Measurements from ENCODE around the gene ATXN2L. TPM values are rescaled to one million over a fixed set of nuclear protein-coding genes. Genes with fewer than 3 reads are reported as not detected.
"Not testable (repeated sequence)": the region's sequence is repeated elsewhere in the genome, so short reads cannot be mapped to it uniquely, and the experiment has no call there.

ATXN2L gene
- 100 to 1,000 TPM; 456 to 594 TPM for total RNA-seq

DNA sequence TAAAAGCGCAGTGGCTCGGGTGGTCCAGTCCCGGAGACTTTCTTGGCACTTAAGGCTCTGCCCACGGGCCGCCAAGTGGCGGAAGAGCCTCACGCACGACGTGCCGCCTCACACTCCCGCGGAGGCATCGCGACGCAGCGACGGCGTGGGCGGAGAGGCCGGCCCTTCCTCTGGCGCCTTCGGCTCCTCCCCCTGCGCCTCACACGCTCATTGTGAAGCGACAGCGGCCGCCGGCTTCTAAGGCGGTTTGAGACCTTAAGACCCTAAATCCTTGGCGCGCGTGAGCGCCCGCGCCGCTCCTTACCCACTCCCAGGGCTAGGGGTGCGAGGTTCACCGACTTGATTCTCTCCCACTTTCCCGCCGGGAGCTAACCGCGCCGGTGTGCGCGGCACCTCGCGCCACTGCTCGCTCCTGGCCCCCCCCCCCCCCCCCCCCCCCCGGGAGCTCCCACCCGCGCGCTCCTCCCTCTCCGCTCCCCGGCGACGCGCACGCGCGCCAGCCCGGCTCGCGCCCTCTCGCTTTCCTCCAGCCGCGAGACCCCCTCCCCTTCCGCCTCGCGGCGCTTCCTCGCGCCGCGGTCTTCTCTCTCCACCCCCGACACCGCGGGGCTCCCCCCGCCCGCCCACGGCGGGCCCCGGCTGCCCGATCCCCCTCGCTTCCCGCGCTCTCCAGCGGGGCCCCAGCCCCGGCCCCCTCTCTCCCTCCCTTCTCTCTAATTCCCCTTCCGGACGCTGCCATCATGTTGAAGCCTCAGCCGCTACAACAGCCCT, at the start of gene ATXN2L:
TSS of gene ATXN2L (plus strand) at position 480 of the 771 bp plus-strand sequence. CDS start at position 741, 261 bp downstream.
- peak; percentile 58 to 68 for ATAC-seq (replicated peaks in 1 of 2)
- peaks cover 55% of the 10 kb centered on the region for H3K4me1 Mint-ChIP-seq (ENCODE audit: low read depth)
- H3K27ac Mint-ChIP-seq: peak within 1 kb of the TSS; percentile 98
- DNase-seq: peak; percentile 97 to 98
- no peaks in the 10 kb centered on the region for H3K9me3 Mint-ChIP-seq
- no peaks in the 10 kb centered on the region for H3K27me3 Mint-ChIP-seq (ENCODE audit: low read depth)
- H3K36me3 Mint-ChIP-seq (ENCODE audit: insufficient read depth in 2 of 2): peaks cover 22 to 40% of the 10 kb centered on the region in 2 donors
- H3K4me3 Mint-ChIP-seq: peak within 1 kb of the TSS; percentile 94

DNA sequence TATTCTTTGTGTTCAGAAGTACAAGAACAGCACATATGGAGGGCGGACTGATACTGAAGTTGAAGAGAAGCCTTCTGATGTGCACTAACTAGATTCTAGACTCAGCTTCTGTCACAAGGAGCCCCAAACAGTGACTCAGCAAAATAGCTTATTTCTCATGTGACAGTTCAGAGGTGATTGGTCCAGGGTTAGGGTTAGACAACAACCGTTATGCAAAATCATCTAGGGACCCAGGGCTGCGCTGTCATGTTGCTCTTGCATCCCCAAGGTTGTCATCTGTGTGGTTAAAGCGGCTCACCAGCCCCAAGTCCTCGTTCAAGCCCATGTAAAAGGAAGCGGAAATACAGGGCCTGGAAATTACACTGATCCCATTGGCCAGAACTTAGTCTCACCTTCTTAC, 41.1 kb upstream of the ATXN2L start:
- ATAC-seq (replicated peaks in 1 of 2); H3K4me3 Mint-ChIP-seq; H3K27ac Mint-ChIP-seq: not testable (repeated sequence)

DNA sequence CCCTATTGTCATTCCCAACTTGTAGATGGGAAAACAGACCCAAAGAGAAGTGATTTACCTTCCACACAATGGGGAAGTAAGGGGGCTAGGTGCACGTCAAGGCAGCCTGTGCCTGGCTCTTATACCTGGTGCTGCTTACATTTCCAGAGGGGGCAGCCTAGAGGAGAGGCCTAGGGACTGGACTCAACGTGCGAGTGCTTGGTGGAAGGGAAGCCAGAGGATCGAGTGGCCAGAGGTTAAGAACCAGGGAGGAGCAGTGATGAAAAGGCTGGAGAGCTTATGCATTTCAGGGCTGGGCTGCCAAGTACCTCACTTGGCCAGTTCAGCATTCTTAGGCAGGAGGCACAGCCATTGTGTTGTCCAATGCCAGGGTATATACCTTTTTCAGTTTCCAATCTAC, 40.4 kb upstream of the ATXN2L start:
- ATAC-seq (replicated peaks in 1 of 2); H3K27ac Mint-ChIP-seq: not testable (repeated sequence)

More for the DNA sequence above, 41.1 kb upstream of the ATXN2L start:
- H3K9me3 Mint-ChIP-seq; H3K36me3 Mint-ChIP-seq (ENCODE audit: insufficient read depth in 2 of 2); H3K4me1 Mint-ChIP-seq (ENCODE audit: low read depth); H3K27me3 Mint-ChIP-seq (ENCODE audit: low read depth); DNase-seq: not testable (repeated sequence)

DNA sequence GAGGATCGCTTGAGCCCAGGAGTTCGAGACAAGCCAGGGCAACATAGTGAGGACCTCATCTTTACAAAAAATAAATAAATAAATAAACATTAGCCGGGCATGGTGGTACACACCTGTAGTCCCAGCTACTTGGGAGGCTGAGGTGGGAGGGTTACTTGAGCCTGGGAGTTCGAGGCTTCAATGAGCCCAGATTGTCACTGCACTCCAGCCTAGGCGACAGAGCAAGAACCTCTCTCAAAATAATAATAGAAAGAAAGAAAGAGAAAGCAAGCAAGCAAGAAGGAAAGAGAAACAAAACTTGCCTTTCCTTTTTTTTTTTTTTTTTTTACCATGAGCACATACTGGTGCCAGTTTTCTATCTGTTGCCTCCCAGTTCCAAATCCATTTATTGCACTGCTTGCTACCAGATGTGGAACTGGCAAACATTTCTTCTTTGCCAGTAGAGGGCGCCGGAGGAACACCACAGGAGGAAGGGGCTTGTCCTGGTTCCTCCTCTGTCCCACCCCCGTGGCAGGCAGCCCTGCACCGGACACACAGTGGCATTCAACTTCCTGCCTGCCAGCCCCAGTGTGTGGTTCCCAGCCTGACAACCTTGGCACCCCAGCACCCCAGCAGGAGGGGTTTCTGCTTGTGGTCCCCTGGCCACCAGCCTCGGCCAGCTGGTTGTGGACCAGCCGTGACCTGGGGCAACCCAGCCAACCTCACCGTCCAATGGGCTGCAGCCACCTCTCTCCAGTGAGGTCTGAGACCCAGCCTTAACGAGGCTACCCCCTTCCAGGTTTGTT, 20.4 kb upstream of the ATXN2L start:
- peak overlapping the region; percentile 58 to 72 for H3K4me3 Mint-ChIP-seq
- DNase-seq (peak; percentile 80 to 89), ATAC-seq (replicated peaks in 1 of 2) (peak; percentile 88 to 93)
- not testable (repeated sequence) for H3K9me3 Mint-ChIP-seq; H3K4me1 Mint-ChIP-seq (ENCODE audit: low read depth); H3K27ac Mint-ChIP-seq; H3K27me3 Mint-ChIP-seq (ENCODE audit: low read depth); H3K36me3 Mint-ChIP-seq (ENCODE audit: insufficient read depth in 2 of 2)

More for the DNA sequence above, 40.4 kb upstream of the ATXN2L start:
- H3K4me1 Mint-ChIP-seq (ENCODE audit: low read depth); H3K9me3 Mint-ChIP-seq; H3K4me3 Mint-ChIP-seq; DNase-seq; H3K27me3 Mint-ChIP-seq (ENCODE audit: low read depth); H3K36me3 Mint-ChIP-seq (ENCODE audit: insufficient read depth in 2 of 2): not testable (repeated sequence)

DNA sequence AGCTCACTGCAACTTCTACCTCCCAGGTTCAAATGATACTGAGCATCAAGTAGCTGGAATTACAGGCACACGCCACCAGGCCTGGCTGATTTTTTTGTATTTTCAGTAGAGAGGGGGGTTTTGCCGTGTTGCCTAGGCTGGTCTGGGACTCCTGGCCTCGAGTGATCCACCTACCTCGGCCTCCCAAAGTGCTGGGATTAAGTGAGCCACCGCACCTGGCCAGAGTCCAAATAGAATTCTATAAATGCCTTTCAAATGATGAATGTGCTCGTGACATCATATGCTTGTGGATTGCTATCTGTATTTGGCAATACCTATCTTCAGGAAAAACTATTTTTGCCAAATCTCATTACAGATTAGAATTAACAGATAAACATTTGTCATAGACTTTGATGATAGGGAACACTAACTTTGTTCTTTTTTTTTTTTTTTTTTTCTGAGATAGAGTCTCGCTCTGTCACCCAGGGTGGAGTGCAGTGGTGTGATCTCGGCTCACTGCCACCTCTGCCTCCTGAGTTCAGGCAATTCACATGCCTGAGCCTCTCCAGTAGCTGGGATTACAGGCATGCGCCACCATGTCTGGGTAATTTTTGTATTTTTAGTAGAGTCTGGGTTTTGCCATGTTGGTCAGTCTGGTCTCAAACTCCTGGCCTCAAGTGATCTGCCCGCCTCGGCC, 15.2 kb upstream of the ATXN2L start:
- not testable (repeated sequence) for H3K27me3 Mint-ChIP-seq (ENCODE audit: low read depth); DNase-seq; H3K36me3 Mint-ChIP-seq (ENCODE audit: insufficient read depth in 2 of 2); H3K27ac Mint-ChIP-seq; H3K4me3 Mint-ChIP-seq; ATAC-seq (replicated peaks in 1 of 2); H3K4me1 Mint-ChIP-seq (ENCODE audit: low read depth); H3K9me3 Mint-ChIP-seq

DNA sequence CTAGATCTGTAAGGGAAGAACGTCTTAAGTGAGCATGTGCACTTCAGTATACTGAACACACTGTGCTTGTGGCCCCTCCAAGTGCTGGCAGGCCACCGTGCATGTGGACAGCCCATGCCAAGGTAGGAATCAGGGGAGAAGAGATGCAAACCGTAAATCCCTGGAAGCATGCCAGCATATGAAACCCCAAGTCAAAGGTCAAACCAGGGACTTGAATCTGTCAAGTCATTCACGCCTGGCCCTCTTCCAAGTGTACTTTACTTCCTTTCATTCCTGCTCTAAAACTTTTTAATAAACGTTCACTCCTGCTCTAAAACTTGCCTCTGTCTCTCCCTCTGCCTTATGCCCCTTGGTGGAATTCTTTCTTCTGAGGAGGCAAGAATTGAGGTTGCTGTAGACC, 2.8 kb upstream of the ATXN2L start:
- Mint-ChIP-seq H3K27me3 (ENCODE audit: low read depth) (no peaks in the 10 kb centered on the region), H3K4me1 (ENCODE audit: low read depth) (peaks cover 32% of the 10 kb centered on the region), H3K36me3 (ENCODE audit: insufficient read depth in 2 of 2) (peaks cover 9 to 21% of the 10 kb centered on the region in 2 donors), H3K4me3 (no peak overlapping the region), H3K27ac (no peak overlapping the region), H3K9me3 (no peaks in the 10 kb centered on the region)
- DNase-seq: no peak
- ATAC-seq (replicated peaks in 1 of 2): no peak

GRCh38 chr16:28820546-28820945, 2.3 kb upstream of the ATXN2L start:
- H3K4me1 Mint-ChIP-seq (ENCODE audit: low read depth): peaks cover 37% of the 10 kb centered on the region
- peaks cover 12 to 26% of the 10 kb centered on the region in 2 donors for H3K36me3 Mint-ChIP-seq (ENCODE audit: insufficient read depth in 2 of 2)
- DNase-seq; H3K4me3 Mint-ChIP-seq; H3K27me3 Mint-ChIP-seq (ENCODE audit: low read depth); H3K9me3 Mint-ChIP-seq; ATAC-seq (replicated peaks in 1 of 2); H3K27ac Mint-ChIP-seq: not testable (repeated sequence)

GRCh38 chr16:28821874-28822519, 802 bp upstream of the ATXN2L start:
- ATAC-seq (replicated peaks in 1 of 2) (no peak), DNase-seq (no peak)
- H3K4me1 Mint-ChIP-seq (ENCODE audit: low read depth): peaks cover 49% of the 10 kb centered on the region
- no peaks in the 10 kb centered on the region for H3K9me3 Mint-ChIP-seq
- H3K27ac Mint-ChIP-seq: peak overlapping the region; percentile 93
- peaks cover 22 to 34% of the 10 kb centered on the region in 2 donors for H3K36me3 Mint-ChIP-seq (ENCODE audit: insufficient read depth in 2 of 2)
- H3K4me3 Mint-ChIP-seq: peak overlapping the region; percentile 94
- no peaks in the 10 kb centered on the region for H3K27me3 Mint-ChIP-seq (ENCODE audit: low read depth)

GRCh38 chr16:28823291-28823872, 583 bp downstream of the ATXN2L start:
- Mint-ChIP-seq H3K4me1 (ENCODE audit: low read depth) (peaks cover 59% of the 10 kb centered on the region), H3K27ac (peak overlapping the region; percentile 98), H3K27me3 (ENCODE audit: low read depth) (no peaks in the 10 kb centered on the region), H3K36me3 (ENCODE audit: insufficient read depth in 2 of 2) (peaks cover 25 to 46% of the 10 kb centered on the region in 2 donors), H3K4me3 (peak overlapping the region; percentile 94), H3K9me3 (no peaks in the 10 kb centered on the region)
- DNase-seq (no peak), ATAC-seq (replicated peaks in 1 of 2) (no peak)

- H3K4me1 Mint-ChIP-seq (ENCODE audit: low read depth): peaks cover 59% of the 10 kb centered on the region
- no peaks in the 10 kb centered on the region for H3K27me3 Mint-ChIP-seq (ENCODE audit: low read depth)
- H3K27ac Mint-ChIP-seq: peak overlapping the region; percentile 98
- ATAC-seq (replicated peaks in 1 of 2) (peak; percentile 67 to 72), DNase-seq (peak; percentile 97 to 98)
- peak overlapping the region; percentile 91 to 94 for H3K4me3 Mint-ChIP-seq
- peaks cover 25 to 50% of the 10 kb centered on the region in 2 donors for H3K36me3 Mint-ChIP-seq (ENCODE audit: insufficient read depth in 2 of 2)
- H3K9me3 Mint-ChIP-seq: no peaks in the 10 kb centered on the region
Observed at GRCh38 chr16:28823873-28824716, 1.3 kb downstream of the ATXN2L start.

GRCh38 chr16:28824717-28824973, 1.8 kb downstream of the ATXN2L start:
- Mint-ChIP-seq H3K27ac (peak overlapping the region; percentile 98), H3K4me1 (ENCODE audit: low read depth) (peaks cover 59% of the 10 kb centered on the region), H3K9me3 (no peaks in the 10 kb centered on the region), H3K4me3 (peak overlapping the region; percentile 91 to 94), H3K27me3 (ENCODE audit: low read depth) (no peaks in the 10 kb centered on the region), H3K36me3 (ENCODE audit: insufficient read depth in 2 of 2) (peaks cover 29 to 56% of the 10 kb centered on the region in 2 donors)
- no peak for DNase-seq
- ATAC-seq (replicated peaks in 1 of 2): no peak

GRCh38 chr16:28826141-28826540, 3.3 kb downstream of the ATXN2L start:
- no peaks in the 10 kb centered on the region for H3K9me3 Mint-ChIP-seq
- H3K4me1 Mint-ChIP-seq (ENCODE audit: low read depth): peaks cover 48% of the 10 kb centered on the region
- H3K27ac Mint-ChIP-seq: peak overlapping the region; percentile 98
- DNase-seq: no peak
- no peaks in the 10 kb centered on the region for H3K27me3 Mint-ChIP-seq (ENCODE audit: low read depth)
- peak overlapping the region; percentile 50 to 94 for H3K4me3 Mint-ChIP-seq
- no peak for ATAC-seq (replicated peaks in 1 of 2)
- H3K36me3 Mint-ChIP-seq (ENCODE audit: insufficient read depth in 2 of 2): peaks cover 31 to 58% of the 10 kb centered on the region in 2 donors
